ENCODE results near the gene USP11.
"Not testable (repeated sequence)": the region's sequence is repeated elsewhere in the genome, so short reads cannot be mapped to it uniquely, and the experiment has no call there.

USP11 gene

GRCh38 chrX:47248576-47248975, 15.8 kb downstream of the USP11 start:
- DNase-seq, result no peak

GRCh38 chrX:47250017-47250347, 17.2 kb downstream of the USP11 start:
- no peak for DNase-seq

GRCh38 chrX:47257620-47258019, 24.8 kb downstream of the USP11 start:
- DNase-seq, result not testable (repeated sequence)

GRCh38 chrX:47264483-47265173, 31.8 kb downstream of the USP11 start:
- no peak for DNase-seq

GRCh38 chrX:47266643-47267042, 33.8 kb downstream of the USP11 start:
- DNase-seq, result no peak

GRCh38 chrX:47272013-47272408, 39.2 kb downstream of the USP11 start:
- no peak for DNase-seq

GRCh38 chrX:47273011-47273730, 40.4 kb downstream of the USP11 start:
- no peak for DNase-seq

GRCh38 chrX:47278691-47279090, 45.9 kb downstream of the USP11 start:
- DNase-seq, result no peak

GRCh38 chrX:47283015-47283771, 50.4 kb downstream of the USP11 start:
- DNase-seq, result peak; percentile 25

GRCh38 chrX:47284616-47285015, 51.8 kb downstream of the USP11 start:
- DNase-seq, result not testable (repeated sequence)

GRCh38 chrX:47285836-47286320, 53.1 kb downstream of the USP11 start:
- no peak for DNase-seq

GRCh38 chrX:47293106-47293505, 60.3 kb downstream of the USP11 start:
- no peak for DNase-seq

GRCh38 chrX:47296766-47297365, 64.1 kb downstream of the USP11 start:
- no peak for DNase-seq

GRCh38 chrX:47297874-47298273, 65.1 kb downstream of the USP11 start:
- no peak for DNase-seq
